ENCODE measurements around the gene SLC49A4. TPM values are rescaled to one million over a fixed set of nuclear protein-coding genes. Genes with fewer than 3 reads are reported as not detected.
A peak's percentile ranks its signal among the peaks of the same experiment; 100 is the strongest.

SLC49A4 gene
- total RNA-seq, 1 experiment from 2014 or later, result 11.3 TPM

GRCh38 chr3:122794483-122794778 lies 438 bp upstream of the SLC49A4 start:
- DNase-seq (ENCODE audit: low read depth, low spot score) (no peak), ATAC-seq (no peak)
- Histone ChIP-seq H3K4me2 (ENCODE audit: low read length) (peak overlapping the region; percentile 92), H3K27ac (ENCODE audit: low read depth, low read length) (peak overlapping the region; percentile 74), H3K36me3 (ENCODE audit: control insufficient read depth in 1 of 2, insufficient read depth in 2 of 2, low read length in 2 of 2) (no peaks in the 10 kb centered on the region), H4K20me1 (ENCODE audit: insufficient read depth) (no peaks in the 10 kb centered on the region), H2AFZ (ENCODE audit: low read depth, low read length, poor library complexity, severe bottlenecking) (peak overlapping the region; percentile 86), H3K4me3 (replicated peaks in 1 of 2; ENCODE audit: low read depth in 1 of 2, low read length in 2 of 2) (peak overlapping the region; percentile 61 to 69), H3K27me3 (ENCODE audit: insufficient read depth, low read length) (no peaks in the 10 kb centered on the region), H3K4me1 (ENCODE audit: control insufficient read depth in 1 of 2, insufficient read depth in 2 of 2, low read length in 2 of 2) (peaks cover 10 to 28% of the 10 kb centered on the region in 2 experiments), H3K79me2 (ENCODE audit: insufficient read depth, low read length) (0 out of 2 replicates have a peak, but pooled peaks cover 3% of the 10 kb centered on the region), H3K9me2 (ENCODE audit: insufficient read depth) (no peaks in the 10 kb centered on the region), H3K9ac (ENCODE audit: low read length) (peak overlapping the region; percentile 75), H3K9me3 (ENCODE audit: control insufficient read depth in 1 of 2, insufficient read depth in 1 of 2, low read depth in 1 of 2, low read length in 2 of 2) (no peaks in the 10 kb centered on the region)
- TF ChIP-seq FOSL1 (IDR thresholded peaks at IDR 0.05; ENCODE audit: low read depth), result no peak
- TF ChIP-seq RAD21 (IDR thresholded peaks at IDR 0.05; ENCODE audit: low read depth), result no peak
- no peak for TF ChIP-seq EZH2 (IDR thresholded peaks at IDR 0.05)
- no peak for TF ChIP-seq POLR2AphosphoS5 (IDR thresholded peaks at IDR 0.05; ENCODE audit: low read depth, low read length)
- no peak for TF ChIP-seq YY1 (IDR thresholded peaks at IDR 0.05; ENCODE audit: extremely low read depth, insufficient replicate concordance, low read depth, low read length)
- TF ChIP-seq ELF1 (IDR thresholded peaks at IDR 0.05; ENCODE audit: borderline replicate concordance, low read depth), result no peak
- no peak for TF ChIP-seq ZBTB33 (IDR thresholded peaks at IDR 0.05; ENCODE audit: extremely low read depth, insufficient replicate concordance, low read length)
- no peak for TF ChIP-seq SIN3A (IDR thresholded peaks at IDR 0.05; ENCODE audit: low read depth)
- intact Hi-C loops (cut with micrococcal nuclease), result no loop called here
- CTCF ChIA-PET, result interaction anchor here (1.2 to 1.3 kb wide), 2 partner anchors 39 to 402 kb away, joined by 3 to 5 read pairs; no protein-coding TSS in a partner anchor
- RAD21 ChIA-PET (ENCODE audit: low non-redundant PET in 1 of 2, low total read pairs in 2 of 2, uncharacterized antibody in 2 of 2, unreplicated experiment in 2 of 2), result no interaction called here
- no TSS peak for BruUV-seq (replicated peaks)
- POLR2A ChIA-PET, result interaction anchor here (1.2 to 1.5 kb wide), 2 partner anchors 10 to 24 kb away, joined by 3 to 5 read pairs; no protein-coding TSS in a partner anchor
